ENCODE results near the gene ZNF624. TPM values are rescaled to one million over a fixed set of nuclear protein-coding genes. Genes with fewer than 3 reads are reported as not detected.

ZNF624 gene
- polyA plus RNA-seq, 3 donors = 0.53 to 1.7 (median 1.5) TPM

- WGBS, 3 donors = 90 to 97% (median 95%) methylated on average over 53 of the region's 53 CpGs
These were observed 36.1 kb downstream of the ZNF624 start for GRCh38 chr17:16617481-16618060.

GRCh38 chr17:16599537-16599936 is 54.1 kb downstream of the ZNF624 start:
- WGBS, 3 donors = 70 to 78% (median 76%) methylated on average over 5 of the region's 5 CpGs

More at GRCh38 chr17:16617481-16618060, 36.1 kb downstream of the ZNF624 start:
- no peak overlapping the region for H3K27ac ChIP-seq (ENCODE audit: low read depth, low read length)

GRCh38 chr17:16593356-16594102 is 60.1 kb downstream of the ZNF624 start:
- WGBS, 3 donors = 16 to 22% (median 20%) methylated on average over 2 of the region's 2 CpGs
- H3K27ac ChIP-seq (ENCODE audit: low read depth, low read length) = no peak overlapping the region

More at GRCh38 chr17:16599537-16599936, 54.1 kb downstream of the ZNF624 start:
- no peak overlapping the region for H3K27ac ChIP-seq (ENCODE audit: low read depth, low read length)

GRCh38 chr17:16589097-16589969 is 64.3 kb downstream of the ZNF624 start:
- WGBS, 3 donors = 5 to 6% (median 5%) methylated on average over 53 of the region's 53 CpGs

GRCh38 chr17:16585796-16586195 is 67.9 kb downstream of the ZNF624 start:
- 24 to 41% (median 37%) methylated on average over 4 of the region's 4 CpGs for WGBS, 3 donors
- H3K27ac ChIP-seq (ENCODE audit: low read depth, low read length) = no peak overlapping the region

More at GRCh38 chr17:16589097-16589969, 64.3 kb downstream of the ZNF624 start:
- no peak overlapping the region for H3K27ac ChIP-seq (ENCODE audit: low read depth, low read length)

- 10 to 14% (median 12%) methylated on average over 39 of the region's 39 CpGs for WGBS, 3 donors
- no peak overlapping the region for H3K27ac ChIP-seq (ENCODE audit: low read depth, low read length)
These were observed 69.2 kb downstream of the ZNF624 start for GRCh38 chr17:16584273-16584995.

- no peak overlapping the region for H3K27ac ChIP-seq (ENCODE audit: low read depth, low read length)
- WGBS, 3 donors = 35 to 38% (median 38%) methylated on average over 7 of the region's 7 CpGs
These were observed 69.9 kb downstream of the ZNF624 start for GRCh38 chr17:16583781-16584180.

GRCh38 chr17:16573466-16573865 is 80.2 kb downstream of the ZNF624 start:
- WGBS, 3 donors = 75 to 84% (median 80%) methylated on average over 2 of the region's 2 CpGs
- H3K27ac ChIP-seq (ENCODE audit: low read depth, low read length) = no peak overlapping the region

Other genes with a start within 250 kb of the ZNF624 start
- gene TRPV2, start 238.3 kb downstream of the ZNF624 start, polyA plus RNA-seq = 10 to 100 TPM in 2 of 3 donors, 1 to 10 TPM in 1; 4.3 to 26.2 (median 17.7) TPM
- gene LRRC75A, start 161.7 kb downstream of the ZNF624 start, polyA plus RNA-seq = 1 to 10 TPM in 2 of 3 donors, under 1 TPM in 1; 0.86 to 1.9 (median 1.3) TPM
- gene ZNF287, start 84.6 kb downstream of the ZNF624 start, polyA plus RNA-seq = 1 to 10 TPM; 1.8 to 5.7 (median 1.9) TPM
- gene CCDC144A, start 36.4 kb upstream of the ZNF624 start, polyA plus RNA-seq = 1 to 10 TPM in 2 of 3 donors, under 1 TPM in 1; 0.67 to 1.6 (median 1.5) TPM